ENCODE results near the gene KCNAB1.

DNA sequence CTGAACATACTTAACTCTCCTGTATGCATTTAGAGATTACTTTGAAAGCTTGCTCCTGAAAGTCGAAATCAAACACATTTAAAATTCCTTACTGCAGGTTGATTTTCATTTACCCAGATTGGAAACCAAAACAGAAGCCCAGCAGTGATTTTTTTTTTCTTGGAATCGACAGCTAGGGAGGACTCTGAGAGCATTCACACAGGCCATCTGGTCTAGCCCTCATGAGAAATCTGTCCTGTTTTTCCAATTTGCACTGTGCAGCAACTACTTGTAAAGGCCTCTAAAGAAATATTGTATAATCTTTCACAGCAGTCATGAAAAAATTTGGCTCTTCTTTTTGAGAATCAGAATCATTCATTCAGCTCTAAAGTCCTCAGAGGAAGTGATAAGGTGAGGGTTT lies 179.2 kb downstream of the KCNAB1 start:
- TF ChIP-seq, protein P1, sequence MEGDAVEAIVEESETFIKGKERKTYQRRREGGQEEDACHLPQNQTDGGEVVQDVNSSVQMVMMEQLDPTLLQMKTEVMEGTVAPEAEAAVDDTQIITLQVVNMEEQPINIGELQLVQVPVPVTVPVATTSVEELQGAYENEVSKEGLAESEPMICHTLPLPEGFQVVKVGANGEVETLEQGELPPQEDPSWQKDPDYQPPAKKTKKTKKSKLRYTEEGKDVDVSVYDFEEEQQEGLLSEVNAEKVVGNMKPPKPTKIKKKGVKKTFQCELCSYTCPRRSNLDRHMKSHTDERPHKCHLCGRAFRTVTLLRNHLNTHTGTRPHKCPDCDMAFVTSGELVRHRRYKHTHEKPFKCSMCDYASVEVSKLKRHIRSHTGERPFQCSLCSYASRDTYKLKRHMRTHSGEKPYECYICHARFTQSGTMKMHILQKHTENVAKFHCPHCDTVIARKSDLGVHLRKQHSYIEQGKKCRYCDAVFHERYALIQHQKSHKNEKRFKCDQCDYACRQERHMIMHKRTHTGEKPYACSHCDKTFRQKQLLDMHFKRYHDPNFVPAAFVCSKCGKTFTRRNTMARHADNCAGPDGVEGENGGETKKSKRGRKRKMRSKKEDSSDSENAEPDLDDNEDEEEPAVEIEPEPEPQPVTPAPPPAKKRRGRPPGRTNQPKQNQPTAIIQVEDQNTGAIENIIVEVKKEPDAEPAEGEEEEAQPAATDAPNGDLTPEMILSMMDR (optimal IDR thresholded peaks at IDR 0.05 in 1 of 3, IDR thresholded peaks at IDR 0.05 in 1 of 3, conservative IDR thresholded peaks at IDR 0.05 in 1 of 3; ENCODE audit: extremely low read depth in 1 of 3, insufficient read depth in 2 of 3, low read length in 3 of 3) = no peak
- TF ChIP-seq EZH2 (IDR thresholded peaks at IDR 0.05; ENCODE audit: low read length) = no peak

Data from keratinocyte (primary cell).